AG20443 (cell line): Measurements from ENCODE around the gene CCDC88A.
"Not testable (repeated sequence)": the region's sequence is repeated elsewhere in the genome, so short reads cannot be mapped to it uniquely, and the experiment has no call there.

ENCODE experiments used
- DNase-seq: peaks from one replicate; pipeline ENCODE4 v3.0.0; 2012; ENCODE audit warnings: low spot score, mixed read lengths

The CCDC88A gene

DNA sequence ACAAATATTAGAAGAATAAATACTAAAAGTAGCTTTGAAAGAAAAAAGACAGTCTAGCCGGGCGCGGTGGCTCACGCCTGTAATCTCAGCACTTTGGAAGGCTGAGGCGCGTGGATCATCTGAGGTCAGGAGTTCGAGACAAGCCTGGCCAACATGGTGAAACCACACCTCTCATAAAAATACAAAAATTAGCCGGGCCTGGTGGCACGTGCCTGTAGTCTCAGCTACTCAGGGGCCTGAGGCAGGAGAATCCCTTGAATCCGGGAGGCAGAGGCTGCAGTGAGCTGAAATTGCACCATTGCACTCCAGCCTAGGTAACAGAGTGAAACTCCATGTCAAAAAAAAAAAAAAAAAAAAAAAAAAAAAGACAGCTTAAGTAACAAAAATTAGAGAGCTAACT lies 34.1 kb downstream of the CCDC88A start:
- DNase-seq: not testable (repeated sequence)

DNA sequence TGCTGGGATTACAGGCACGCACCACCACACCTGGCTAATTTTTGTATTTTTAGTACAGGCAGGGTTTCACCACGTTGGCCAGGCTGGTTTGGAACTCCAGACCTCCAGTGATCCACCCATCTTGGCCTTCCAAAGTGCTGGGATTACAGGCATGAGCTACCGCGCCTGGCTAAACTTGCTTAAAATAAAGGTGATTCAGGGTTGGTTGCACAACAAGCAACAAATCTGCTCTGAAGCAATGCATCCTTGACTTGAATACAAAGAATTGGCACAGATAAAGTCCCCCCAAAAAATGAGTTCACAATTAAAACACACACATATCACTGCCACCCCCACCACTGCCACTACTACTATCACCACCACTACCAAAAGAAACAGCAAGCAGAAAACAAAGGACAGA lies 34.9 kb downstream of the CCDC88A start:
- no peak for DNase-seq

DNA sequence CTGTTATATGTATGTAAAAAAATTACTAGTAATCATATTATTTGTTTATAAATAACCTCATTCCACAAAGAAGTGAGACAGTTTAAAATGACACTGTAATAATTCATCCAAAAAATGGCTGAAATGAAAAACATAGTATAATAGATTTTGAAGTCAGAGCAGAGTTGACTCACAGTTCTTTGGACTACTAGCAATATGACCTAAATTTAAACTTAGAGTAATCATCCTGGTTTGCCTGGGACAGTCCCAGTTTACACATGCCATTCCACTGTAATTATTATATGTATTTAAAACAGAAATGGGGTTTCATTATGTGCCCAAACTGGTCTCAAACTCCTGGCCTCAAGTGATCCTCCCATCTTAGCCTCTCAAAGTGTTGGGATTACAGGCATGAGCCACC lies 48.3 kb downstream of the CCDC88A start:
- DNase-seq: no peak

DNA sequence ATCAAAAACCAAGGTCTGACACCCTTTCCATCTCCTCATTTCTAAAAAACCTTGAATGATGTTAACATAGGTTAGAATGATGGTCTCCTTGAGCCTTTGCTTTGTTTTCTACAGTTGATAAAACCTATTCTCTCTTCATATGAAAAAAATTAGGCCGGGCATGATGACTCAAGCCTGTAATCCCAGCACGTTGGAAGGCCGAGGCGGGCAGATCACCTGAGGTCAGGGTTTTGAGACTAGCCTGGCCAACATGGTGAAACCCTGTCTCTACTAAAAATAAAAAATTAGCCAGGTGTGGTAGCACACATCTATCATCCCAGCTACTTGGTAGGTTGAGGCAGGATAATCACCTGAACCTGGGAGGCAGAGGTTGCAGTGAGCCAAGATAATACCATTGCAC lies 49.4 kb downstream of the CCDC88A start:
- no peak for DNase-seq

DNA sequence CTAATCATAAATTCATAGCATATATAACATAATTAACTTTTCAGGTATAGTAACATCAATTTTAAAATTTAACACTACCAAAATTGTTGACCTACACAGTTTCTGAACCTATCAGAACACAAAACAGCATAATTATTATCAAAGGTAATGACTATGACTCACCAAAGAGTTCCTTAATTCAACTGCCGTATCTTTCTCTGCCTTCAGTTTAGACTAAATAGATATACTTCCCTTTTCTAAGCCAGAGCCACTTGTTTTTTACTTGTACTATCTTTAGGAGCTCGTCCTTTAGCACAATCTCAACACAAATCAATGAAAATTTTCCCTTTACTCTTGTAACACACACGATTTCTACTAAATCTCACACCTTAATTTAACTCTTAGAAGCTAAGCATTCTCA lies 54.4 kb downstream of the CCDC88A start:
- DNase-seq: no peak

DNA sequence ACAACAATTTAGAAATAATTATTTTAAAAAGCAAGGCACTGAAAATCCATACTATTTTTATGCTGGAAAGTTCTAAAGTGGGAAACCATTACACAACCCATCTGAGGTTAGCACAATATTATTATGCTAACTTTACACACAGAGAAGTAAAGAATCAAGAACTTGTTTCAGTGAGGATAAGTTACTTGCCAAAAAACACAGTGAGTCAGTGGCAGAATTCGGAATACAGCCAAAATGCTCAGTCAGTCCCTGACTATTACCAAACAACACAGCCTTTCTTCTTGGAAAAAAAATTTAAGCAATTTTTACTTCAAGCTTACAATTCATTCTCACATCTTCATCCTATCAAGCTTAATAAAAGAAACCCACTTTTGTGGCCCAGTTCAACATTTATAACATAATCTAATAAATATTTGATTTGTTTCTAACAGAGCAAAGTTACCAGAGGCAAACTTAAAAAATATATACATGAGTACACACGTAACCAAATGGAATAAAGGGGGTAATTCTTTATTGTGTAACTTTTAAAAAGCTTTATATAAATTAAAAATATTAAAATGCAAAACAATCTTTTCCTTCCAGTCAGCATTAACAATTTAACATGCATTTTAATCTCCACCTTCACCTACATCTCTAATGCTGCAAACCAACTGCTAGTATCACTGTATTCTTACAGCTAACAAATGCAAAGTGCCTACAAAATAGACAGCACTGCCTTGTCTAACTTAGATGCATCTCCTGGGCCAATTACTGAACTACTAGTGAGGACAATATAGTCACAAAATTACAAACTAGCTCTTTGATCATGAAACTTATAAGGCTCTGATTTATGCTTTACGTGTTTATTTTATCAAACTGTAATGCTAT lies 55.2 kb downstream of the CCDC88A start:
- DNase-seq: peak; percentile 78

DNA sequence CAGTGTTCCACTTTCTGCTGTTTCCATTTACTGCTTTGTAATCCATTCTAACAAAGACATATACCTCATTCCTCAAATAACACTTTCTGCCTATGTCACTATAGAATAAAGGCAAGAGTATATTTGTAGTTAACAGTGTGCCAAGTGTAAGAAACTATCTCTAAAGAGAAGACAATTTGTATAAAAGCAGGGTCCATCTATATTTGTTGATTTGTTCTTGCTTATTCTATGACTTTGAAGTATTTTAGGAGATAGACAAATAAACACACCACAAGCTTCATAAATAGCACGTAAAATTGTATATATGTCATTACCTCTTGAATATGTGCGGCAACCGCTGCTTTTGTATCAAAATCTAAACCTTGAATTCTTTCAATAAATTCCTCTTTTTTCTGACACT lies 56.0 kb downstream of the CCDC88A start:
- DNase-seq: no peak

DNA sequence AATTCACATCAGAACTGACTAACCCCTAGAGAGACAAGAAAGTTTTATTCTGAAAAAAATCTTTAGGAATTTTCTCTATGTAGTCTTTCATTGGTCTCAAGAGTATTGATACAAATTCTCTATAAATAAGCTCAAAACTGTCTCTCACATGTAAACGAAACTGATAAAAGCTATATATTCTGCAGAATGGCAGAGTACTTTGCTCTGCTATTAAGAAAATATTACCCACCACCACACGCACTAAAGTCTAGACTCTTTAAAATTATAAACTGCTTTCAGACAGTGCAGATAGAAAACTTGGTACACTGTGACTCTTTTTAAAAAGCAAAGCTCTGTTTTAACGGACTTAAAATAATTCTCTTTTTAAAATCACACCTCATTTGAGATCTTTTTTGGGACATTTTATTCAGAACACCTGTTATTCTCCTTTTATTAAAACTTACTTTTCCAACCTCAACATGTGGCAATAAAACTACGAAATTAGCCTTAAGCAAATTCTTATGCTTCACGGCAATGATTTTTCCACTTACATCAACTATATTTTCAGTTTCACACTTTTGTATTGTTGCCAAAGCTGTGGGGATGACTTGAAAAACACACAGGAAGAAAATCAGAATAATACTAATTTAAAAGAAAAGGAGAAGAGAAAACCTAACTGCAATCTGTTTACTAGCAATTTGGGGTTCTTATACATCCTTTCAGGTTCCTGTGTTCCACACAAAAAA lies 58.0 kb downstream of the CCDC88A start:
- DNase-seq: no peak

DNA sequence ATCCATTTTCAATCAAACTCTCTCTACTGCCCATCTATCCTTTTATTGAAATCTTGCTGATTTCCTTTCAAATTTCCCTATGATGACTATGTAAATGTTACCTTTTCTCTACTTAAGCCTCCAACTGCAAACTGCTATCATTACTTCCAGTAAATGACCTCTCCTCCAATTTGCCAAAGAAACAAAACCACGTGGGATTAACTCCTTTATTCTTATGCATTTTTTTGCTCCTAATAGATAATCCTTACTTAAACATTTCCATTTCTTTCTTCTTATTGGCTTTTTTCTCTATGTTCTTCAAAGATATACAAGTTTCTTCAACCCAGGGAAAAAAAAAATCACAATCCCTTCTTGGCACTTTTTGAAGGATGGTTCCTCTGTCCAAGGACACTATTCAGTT lies 61.2 kb downstream of the CCDC88A start:
- no peak for DNase-seq

DNA sequence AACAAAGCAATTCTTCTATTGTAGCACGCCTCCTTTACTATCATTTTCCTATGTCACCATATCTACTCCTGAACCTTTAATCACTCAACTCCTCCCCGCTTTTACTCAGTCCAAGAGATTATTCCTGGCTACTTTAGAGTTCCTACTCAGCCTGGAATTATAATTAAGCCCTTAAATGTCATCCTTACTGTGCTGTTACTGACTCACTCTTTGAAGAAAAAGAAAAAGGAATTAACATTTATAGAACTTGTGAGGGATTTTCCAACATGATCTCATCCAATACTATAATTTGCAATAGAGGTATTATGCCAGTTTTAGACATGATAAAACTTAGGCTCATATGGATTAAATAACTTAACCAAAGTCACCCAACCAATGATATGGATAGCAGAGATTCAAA lies 61.7 kb downstream of the CCDC88A start:
- DNase-seq: peak; percentile 14

DNA sequence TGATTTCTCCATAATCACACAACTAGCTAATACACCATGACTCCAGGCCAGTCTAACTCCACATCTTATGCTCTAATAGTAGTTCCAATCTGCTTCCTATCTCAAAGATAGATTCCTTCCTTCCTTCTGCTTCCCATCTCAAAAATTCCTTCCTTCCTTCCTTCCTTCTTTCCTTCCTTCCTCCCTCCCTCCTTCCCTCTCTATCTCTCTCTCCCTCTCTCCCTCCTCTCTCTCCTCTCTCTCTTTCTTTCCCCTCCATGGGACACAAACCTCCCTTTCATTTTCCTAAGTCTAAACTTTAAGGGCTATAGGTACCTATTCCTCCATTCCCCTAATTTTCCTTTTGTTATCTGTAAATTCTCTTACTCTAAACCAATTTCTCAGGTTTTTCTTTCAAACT lies 62.5 kb downstream of the CCDC88A start:
- DNase-seq: no peak

DNA sequence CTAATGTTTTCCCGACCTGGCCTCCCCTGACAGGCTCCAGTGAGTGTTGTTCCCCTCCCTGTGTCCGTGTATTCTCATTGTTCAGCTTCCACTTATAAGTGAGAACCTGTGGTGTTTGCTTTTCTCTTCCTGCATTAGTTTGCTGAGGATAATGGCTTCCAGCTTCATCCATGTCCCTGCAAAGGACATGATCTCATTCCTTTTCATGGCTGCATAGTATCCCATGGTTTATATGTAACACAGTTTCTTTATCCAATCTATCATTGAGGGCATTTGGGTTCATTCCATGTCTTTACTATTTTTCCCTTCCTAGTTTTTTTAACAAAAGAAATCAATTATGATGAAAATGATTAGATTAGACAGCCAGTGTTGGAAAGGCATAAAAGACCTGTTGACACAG lies 63.5 kb downstream of the CCDC88A start:
- not testable (repeated sequence) for DNase-seq

DNA sequence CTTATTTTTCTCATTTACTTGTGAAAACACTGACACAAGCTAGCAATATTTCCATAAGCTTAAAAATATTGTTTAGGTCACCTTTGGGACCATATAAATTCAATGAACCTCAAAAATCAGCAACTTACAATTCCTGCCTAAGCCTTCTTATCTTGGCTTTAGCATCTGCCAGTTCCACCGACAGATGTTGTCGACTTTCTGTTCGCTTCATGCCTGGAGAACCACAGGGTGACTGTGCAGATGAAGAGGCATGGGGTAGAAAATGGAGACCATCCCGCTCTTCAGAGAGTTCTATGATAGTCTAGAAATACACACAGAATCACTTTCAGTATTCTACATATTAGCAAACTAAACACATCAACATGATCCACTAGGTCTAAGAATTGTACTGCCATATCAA lies 64.2 kb downstream of the CCDC88A start:
- no peak for DNase-seq

DNA sequence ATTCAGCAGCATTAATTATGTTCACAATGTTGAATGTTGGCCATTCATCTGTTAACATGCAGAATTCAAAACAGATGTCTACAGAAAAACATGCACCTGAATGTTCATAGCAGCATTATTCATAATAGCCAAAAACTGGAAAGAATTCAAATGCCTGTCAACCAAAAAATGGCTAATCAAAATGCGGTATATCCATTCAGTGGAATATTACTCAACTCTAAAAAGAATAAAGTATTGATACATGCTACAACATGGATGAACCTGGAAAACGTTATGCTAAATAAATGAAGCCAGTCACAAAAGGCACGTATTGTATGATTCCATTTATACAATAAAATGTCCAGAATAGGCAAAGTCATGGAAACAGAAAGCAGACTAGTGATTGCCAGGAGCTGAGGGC lies 68.0 kb downstream of the CCDC88A start:
- DNase-seq: no peak

DNA sequence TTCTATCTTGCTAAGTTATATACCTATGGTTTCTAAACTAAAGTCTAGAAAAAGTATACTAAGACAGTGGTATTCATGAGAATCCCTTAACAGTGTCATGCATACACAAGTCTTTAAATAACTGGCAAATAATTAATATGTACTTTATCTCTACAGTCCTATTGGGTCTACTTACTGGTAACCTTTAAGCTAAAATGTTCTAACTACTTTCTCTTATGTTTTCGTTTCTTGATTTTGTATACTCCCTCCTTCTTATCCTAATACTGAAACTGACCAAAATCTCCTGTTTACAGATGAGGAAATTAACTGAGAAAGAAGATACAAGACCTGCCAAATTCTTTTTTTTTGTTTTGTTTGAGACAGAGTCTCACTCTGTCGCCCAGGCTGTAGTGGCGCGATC lies 74.6 kb downstream of the CCDC88A start:
- no peak for DNase-seq

DNA sequence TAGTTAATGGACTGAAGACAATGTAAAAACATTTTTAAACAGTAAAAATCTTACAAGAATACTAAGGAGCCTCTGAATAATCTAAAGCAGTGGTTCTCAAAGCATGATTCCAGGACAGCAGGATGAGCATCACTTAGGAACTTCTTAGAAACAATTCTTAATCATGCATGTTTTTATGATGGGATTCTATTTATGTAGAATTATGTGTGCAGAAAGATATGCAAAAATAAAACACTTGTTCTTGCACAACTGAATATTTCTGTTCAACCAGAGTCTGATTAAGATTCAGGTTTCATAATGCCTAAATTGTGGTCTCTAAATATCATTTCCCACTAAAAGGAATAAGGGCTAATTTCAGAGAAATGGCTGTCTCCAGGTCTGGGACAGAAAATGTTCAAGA lies 81.4 kb downstream of the CCDC88A start:
- DNase-seq: peak; percentile 37

DNA sequence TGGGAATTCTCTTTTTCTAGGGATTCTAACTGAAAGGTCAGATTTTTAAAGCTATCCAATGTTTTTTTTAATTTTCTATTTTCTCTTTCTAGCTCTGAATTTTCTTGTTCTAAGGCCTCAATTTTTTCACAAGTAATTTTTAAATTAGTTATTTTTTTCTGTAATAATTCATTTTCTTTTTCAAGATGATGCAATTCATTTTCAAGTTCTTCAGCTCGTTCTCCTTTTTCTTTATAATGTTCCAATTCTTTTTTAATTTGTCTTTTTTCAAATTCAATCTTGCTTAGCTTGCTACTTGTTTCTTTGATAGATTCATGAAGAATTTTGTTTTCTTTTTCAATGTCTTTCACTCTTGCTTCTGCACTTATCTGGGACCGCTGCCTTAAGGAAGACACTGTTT lies 84.9 kb downstream of the CCDC88A start:
- no peak for DNase-seq

DNA sequence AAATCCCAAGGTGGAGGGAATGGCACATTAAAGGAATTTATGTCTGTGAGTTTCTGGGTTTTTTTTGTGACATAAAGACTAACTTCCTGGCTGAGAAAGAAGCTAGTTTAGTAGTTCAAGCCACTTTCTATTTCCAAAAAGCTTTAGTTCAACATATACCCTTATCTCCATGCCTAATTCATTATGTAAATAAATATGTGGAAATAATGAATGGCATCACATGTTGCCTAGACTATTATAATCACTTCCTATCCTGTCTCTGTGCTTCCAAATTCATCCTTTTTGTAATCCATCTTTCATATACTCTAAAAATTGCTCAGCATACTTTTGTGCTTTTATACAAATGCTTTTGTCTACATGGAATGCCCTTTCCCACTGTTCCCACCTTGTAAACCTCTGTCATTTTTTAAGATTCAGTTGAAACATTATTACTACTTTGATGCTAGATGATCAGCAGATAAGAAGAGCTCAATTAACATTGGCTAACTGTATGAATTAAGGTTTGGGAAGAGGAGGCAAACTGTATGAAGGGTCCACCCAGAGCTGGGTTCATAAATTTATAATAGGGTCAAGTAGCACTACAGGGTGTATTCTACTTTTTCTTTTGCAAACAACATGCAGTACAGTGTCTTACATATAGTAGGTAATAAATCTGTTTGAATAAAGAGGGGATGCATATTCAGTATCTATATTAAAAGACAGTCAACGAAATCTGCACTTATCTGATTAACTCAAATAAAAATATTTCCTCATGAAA lies 88.9 kb downstream of the CCDC88A start:
- no peak for DNase-seq

DNA sequence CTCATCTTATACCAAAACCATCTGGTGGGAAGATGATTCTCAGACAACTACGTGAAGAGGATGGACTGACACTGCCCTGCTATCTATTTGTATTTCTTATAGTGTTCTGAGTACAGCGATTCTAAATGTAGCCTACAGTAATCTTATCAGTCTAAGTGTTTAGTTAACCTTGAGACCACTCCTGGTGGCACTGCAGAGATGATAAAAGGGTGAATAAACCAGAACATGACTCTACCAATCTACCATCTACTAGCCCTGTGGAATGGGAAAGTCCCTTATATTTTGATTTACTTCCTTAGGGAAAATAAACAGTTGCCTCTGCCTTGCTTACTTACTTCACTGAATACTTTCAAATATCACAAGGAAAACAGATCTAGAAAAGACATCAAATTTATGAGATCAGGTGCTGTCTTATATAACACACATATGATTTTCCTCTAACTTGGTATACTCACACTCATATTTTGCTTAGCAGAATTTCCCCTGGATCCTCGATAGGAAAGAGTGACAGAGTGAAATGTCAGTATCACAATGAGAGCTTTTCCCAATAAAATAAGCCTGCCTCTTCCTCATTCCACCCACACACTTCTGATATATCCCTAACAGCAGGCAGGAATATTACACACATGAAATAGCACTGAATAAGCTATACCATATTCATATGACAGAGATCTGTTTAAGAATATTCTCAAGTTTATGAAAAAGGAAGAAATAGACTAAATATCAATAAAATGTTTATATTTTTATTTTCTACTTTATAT lies 92.0 kb downstream of the CCDC88A start:
- DNase-seq: no peak

DNA sequence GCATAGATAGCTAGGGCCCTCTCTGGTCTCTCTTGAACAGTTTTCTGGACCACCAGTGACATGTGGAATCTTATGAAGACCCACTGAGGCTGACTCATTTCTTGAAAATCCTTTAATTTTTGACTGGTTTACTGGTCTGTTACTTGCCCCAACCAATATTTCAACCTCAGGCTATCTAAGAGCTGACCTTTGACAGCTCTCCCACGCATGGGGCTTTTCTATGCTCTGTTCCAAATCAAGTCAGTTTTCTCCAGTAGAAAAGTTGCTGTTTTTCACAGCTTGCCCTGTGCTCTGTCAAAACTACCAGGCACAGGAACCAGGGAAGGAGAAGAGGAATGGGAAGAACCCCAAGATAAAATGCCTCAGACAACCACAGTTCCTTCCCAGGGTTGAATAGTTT lies 104.7 kb downstream of the CCDC88A start:
- no peak for DNase-seq

DNA sequence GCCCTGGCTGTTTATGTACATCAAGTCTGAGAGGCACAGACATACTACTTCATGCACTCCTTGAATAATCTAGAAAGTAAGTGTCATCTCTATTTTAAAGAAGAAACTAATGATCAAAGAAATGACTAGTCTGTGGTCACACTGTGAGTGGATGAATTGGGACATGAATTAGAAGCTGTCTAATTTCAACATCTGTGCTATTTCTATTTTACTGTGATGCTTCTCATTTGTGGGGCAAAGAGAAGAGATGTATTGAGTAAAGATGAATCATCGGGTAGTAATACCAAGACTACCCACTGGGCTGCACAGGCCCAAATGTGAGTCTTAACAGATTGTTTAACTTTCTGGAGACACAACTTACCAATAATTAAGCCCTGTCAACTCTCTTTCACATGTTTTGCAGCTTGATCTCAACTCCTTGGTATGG lies 108.2 kb downstream of the CCDC88A start:
- peak; percentile 64 for DNase-seq

DNA sequence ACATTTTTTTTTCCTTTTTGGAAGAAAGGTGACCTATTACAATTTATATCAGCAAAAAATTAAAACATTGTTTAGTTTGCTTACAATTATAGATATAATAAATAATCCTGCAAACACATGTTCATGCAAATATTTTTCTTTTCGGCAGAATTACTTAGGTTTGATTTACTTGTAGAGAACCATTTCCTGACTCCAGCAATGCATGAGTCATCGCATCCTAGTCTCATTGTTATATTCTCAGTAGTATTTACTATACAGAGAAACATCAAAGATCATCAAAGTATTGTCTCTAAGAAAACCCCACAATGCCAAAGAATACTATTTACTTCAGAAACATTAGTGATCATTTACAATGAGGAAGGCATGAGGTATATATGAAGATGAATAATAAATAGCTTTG lies 110.2 kb downstream of the CCDC88A start:
- DNase-seq: peak; percentile 31
